ENCODE data around the gene SLC25A36. TPM values are rescaled to one million over a fixed set of nuclear protein-coding genes. Genes with fewer than 3 reads are reported as not detected.

SLC25A36 gene
- polyA plus RNA-seq, 1 of the 3 experiments (the other 2 are of a cell fraction) = 23.3 TPM

- no peaks in the 10 kb centered on the region for H3K36me3 ChIP-seq (replicated peaks in 1 of 2; ENCODE audit: control insufficient read depth in 1 of 2, insufficient read depth in 2 of 2, low read length in 1 of 2)
- TF ChIP-seq, protein P1, sequence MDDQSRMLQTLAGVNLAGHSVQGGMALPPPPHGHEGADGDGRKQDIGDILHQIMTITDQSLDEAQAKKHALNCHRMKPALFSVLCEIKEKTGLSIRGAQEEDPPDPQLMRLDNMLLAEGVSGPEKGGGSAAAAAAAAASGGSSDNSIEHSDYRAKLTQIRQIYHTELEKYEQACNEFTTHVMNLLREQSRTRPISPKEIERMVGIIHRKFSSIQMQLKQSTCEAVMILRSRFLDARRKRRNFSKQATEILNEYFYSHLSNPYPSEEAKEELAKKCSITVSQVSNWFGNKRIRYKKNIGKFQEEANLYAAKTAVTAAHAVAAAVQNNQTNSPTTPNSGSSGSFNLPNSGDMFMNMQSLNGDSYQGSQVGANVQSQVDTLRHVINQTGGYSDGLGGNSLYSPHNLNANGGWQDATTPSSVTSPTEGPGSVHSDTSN (IDR thresholded peaks at IDR 0.05) = no peak
- TF ChIP-seq YY1 (IDR thresholded peaks at IDR 0.05; ENCODE audit: low read depth) = no peak
- no peak for TF ChIP-seq CHD2 (IDR thresholded peaks at IDR 0.05; ENCODE audit: low read length, partially characterized antibody)
- TF ChIP-seq MXI1 (IDR thresholded peaks at IDR 0.05; ENCODE audit: low read depth, low read length) = no peak
- no peak for TF ChIP-seq USF1 (IDR thresholded peaks at IDR 0.05; ENCODE audit: borderline replicate concordance, low read depth)
- H3K9me2 ChIP-seq = no peaks in the 10 kb centered on the region
- H3K4me3 ChIP-seq (ENCODE audit: low read depth in 2 of 2, low read length in 1 of 2) = no peak overlapping the region
- no peaks in the 10 kb centered on the region for H4K20me1 ChIP-seq (ENCODE audit: insufficient read depth)
- ChIA-PET CTCF (interaction anchor here (0.9 kb wide), 1 partner anchor 74 kb away, joined by 3 read pairs; no protein-coding TSS in a partner anchor), POLR2A (no interaction called here)
- no peak for DNase-seq
- no peaks in the 10 kb centered on the region for H3K27me3 ChIP-seq (ENCODE audit: insufficient read depth)
- no peaks in the 10 kb centered on the region for H3K9me3 ChIP-seq
- H3K27ac ChIP-seq (ENCODE audit: low read depth in 2 of 2, low read length in 1 of 2) = no peak overlapping the region
- 31% methylated on average over 2 of the region's 2 CpGs for WGBS (ENCODE audit: low lambda C conversion rate)
- no peaks in the 10 kb centered on the region for H3K4me1 ChIP-seq (ENCODE audit: control insufficient read depth in 1 of 2, insufficient read depth in 2 of 2, low read depth in 1 of 2, low read length in 1 of 2)
- no peak overlapping the region for H2AFZ ChIP-seq (ENCODE audit: low read depth)
- H3K4me2 ChIP-seq = no peak overlapping the region
- no peak overlapping the region for H3K9ac ChIP-seq
- H3K79me2 ChIP-seq (ENCODE audit: insufficient read depth) = no peaks in the 10 kb centered on the region
- no peaks in the 10 kb centered on the region for H3F3A ChIP-seq (replicated peaks; ENCODE audit: insufficient read depth)
Measured at GRCh38 chr3:140995881-140996280, 54.2 kb downstream of the SLC25A36 start.

- H3K4me3 ChIP-seq (ENCODE audit: low read depth in 2 of 2, low read length in 1 of 2) = no peak overlapping the region; a peak in 1 of 4 replicates
- CTCF ChIA-PET = interaction anchor here (0.6 to 6.4 kb wide), 48 partner anchors 8 to 309 kb away, joined by 3 to 134 read pairs (median 5); partner anchors contain the start of genes PXYLP1 and SPSB4
- no peaks in the 10 kb centered on the region for H3K9me2 ChIP-seq
- no peaks in the 10 kb centered on the region for H3K27me3 ChIP-seq (ENCODE audit: insufficient read depth)
- no peaks in the 10 kb centered on the region for H3K79me2 ChIP-seq (ENCODE audit: insufficient read depth)
- POLR2A ChIA-PET = interaction anchor here (1.2 kb wide), 1 partner anchor 228 kb away, joined by 3 read pairs; no protein-coding TSS in a partner anchor
- no peak overlapping the region for H3K4me2 ChIP-seq
- H3K36me3 ChIP-seq (replicated peaks in 1 of 2; ENCODE audit: control insufficient read depth in 1 of 2, insufficient read depth in 2 of 2, low read length in 1 of 2) = no peaks in the 10 kb centered on the region
- no peaks in the 10 kb centered on the region for H4K20me1 ChIP-seq (ENCODE audit: insufficient read depth)
- 12% methylated on average over 2 of the region's 2 CpGs for WGBS (ENCODE audit: low lambda C conversion rate)
- H2AFZ ChIP-seq (ENCODE audit: low read depth) = no peak overlapping the region
- H3K27ac ChIP-seq (ENCODE audit: low read depth in 2 of 2, low read length in 1 of 2) = no peak overlapping the region
- H3K9ac ChIP-seq = no peak overlapping the region
- no peaks in the 10 kb centered on the region for H3K9me3 ChIP-seq
- H3F3A ChIP-seq (replicated peaks; ENCODE audit: insufficient read depth) = no peaks in the 10 kb centered on the region
- no peaks in the 10 kb centered on the region for H3K4me1 ChIP-seq (ENCODE audit: control insufficient read depth in 1 of 2, insufficient read depth in 2 of 2, low read depth in 1 of 2, low read length in 1 of 2)
- TF ChIP-seq FOSL2 (IDR thresholded peaks at IDR 0.05; ENCODE audit: borderline replicate concordance, low read depth) = no peak
- TF ChIP-seq, protein P2, sequence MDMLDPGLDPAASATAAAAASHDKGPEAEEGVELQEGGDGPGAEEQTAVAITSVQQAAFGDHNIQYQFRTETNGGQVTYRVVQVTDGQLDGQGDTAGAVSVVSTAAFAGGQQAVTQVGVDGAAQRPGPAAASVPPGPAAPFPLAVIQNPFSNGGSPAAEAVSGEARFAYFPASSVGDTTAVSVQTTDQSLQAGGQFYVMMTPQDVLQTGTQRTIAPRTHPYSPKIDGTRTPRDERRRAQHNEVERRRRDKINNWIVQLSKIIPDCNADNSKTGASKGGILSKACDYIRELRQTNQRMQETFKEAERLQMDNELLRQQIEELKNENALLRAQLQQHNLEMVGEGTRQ (IDR thresholded peaks at IDR 0.05; ENCODE audit: borderline replicate concordance, low read depth, low read length) = no peak
- peak; percentile 55 for TF ChIP-seq CTCF (IDR thresholded peaks at IDR 0.05)
- peak; percentile 83 for TF ChIP-seq SMC3 (IDR thresholded peaks at IDR 0.05; ENCODE audit: low read depth, low read length)
- peak; percentile 90 for TF ChIP-seq RAD21 (IDR thresholded peaks at IDR 0.05; ENCODE audit: low read length)
- DNase-seq = peak; percentile 60
Measured at GRCh38 chr3:141000027-141000663, 58.5 kb downstream of the SLC25A36 start.

Measured in SK-N-SH (cell line).